Fibroblast of lung (primary cell): Measurements from ENCODE around the gene DNAH17.

Experiments used
- CTCF ChIP-seq, 2 donors: IDR thresholded peaks in 1 of 2; conservative IDR thresholded peaks in 1 of 2; 1 replicate in 1 of 2; 2 replicates in 1 of 2; pipeline ENCODE4 v1.5.1; 2011 to 2012; ENCODE audit warnings: low read length in 2 of 2, control low read depth in 1 of 2, inconsistent platforms in 1 of 2, low read depth in 1 of 2, mild to moderate bottlenecking in 1 of 2
- EZH2 ChIP-seq: IDR thresholded peaks from 2 replicates; pipeline ENCODE4 v1.5.1; 2012; ENCODE audit warnings: low read length, control low read depth, mild to moderate bottlenecking; ENCODE audit errors: missing control alignments

DNA sequence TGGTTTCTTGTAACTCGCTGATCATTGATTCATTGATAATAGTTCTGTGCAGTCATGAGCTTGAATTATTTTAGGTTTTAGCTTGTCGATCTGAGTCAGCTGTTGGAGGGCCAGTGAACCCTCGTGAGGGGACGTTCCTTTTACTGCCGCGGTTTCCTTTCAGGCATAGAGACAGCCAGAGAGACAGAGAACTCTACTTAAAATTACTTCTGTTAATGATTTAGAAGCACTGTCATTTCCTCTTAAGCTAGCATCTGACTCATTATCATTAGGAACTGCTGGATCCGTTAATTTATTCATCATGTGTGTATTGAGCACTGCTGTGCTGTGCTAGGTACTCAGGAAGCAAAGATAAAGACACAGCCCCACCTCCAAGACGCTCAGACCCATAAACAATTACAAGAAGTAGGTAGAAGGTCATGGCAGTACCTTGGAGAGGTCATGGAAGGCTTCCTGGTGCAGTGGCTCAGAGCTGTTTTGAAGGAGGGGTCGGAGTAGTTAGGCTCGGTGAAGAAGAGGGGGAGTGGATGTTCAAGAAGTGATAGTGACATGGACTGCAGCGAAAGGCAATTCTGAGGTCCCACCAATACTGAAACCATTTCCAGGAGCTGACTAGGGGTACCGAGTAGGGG, 195.5 kb downstream of the DNAH17 start:
- TF ChIP-seq CTCF (conservative IDR thresholded peaks at IDR 0.05 in 1 of 2, IDR thresholded peaks at IDR 0.05 in 1 of 2; ENCODE audit: low read depth in 1 of 2, low read length in 2 of 2) (no peak), EZH2 (no peak)
